H1 (cell line): ENCODE data around the gene TBC1D22B. TPM values are rescaled to one million over a fixed set of nuclear protein-coding genes. Genes with fewer than 3 reads are reported as not detected.

Experiments used
- CTCF ChIA-PET: fragments of 300-600 bp; sonication (Branson Sonifier 250); formaldehyde crosslinking; loops from one replicate; lab custom pipeline; 2021; ENCODE audit not compliant: partially characterized antibody; lab: Charles Lee
- POLR2A ChIA-PET: fragments of 300-600 bp; sonication (Branson Sonifier 250); formaldehyde crosslinking; loops from one replicate; lab custom pipeline; 2021; ENCODE audit warnings: inconsistent platforms; ENCODE audit not compliant: partially characterized antibody; lab: Charles Lee
- DNase-seq, 2 experiments: peaks; one replicate each; pipeline versions ENCODE4 v3.0.0 to v3.0.0-alpha.2; 2010 to 2022; ENCODE audit warnings: low spot score in 2 of 2, low read depth in 1 of 2, mixed read lengths in 1 of 2
- FAIRE-seq: peaks from 2 replicates; lab custom pipeline; 2011; peaks lifted over from hg19 to GRCh38; lab: Jason Lieb, UNC
- H2AFZ ChIP-seq: 2 replicates; pipeline ENCODE4 v1.8.1; 2012; ENCODE audit warnings: low read length, inconsistent platforms
- H2AK5ac ChIP-seq: 2 replicates; pipeline ENCODE4 v1.6.1; 2013; ENCODE audit warnings: low read depth, low read length
- H2BK120ac ChIP-seq: replicated peaks from 2 replicates; pipeline ENCODE3; 2013; ENCODE audit warnings: low read depth, low read length, inconsistent platforms
- H2BK12ac ChIP-seq: 2 replicates; pipeline ENCODE4 v1.6.1; 2013; ENCODE audit warnings: low read depth, low read length
- H2BK15ac ChIP-seq: 2 replicates; pipeline ENCODE4 v1.6.1; 2013; ENCODE audit warnings: low read length
- H2BK20ac ChIP-seq: 2 replicates; pipeline ENCODE4 v1.6.1; 2013; ENCODE audit warnings: low read length
- H2BK5ac ChIP-seq: 2 replicates; pipeline ENCODE4 v1.6.1; 2013; ENCODE audit warnings: low read depth, low read length
- H3K14ac ChIP-seq: 2 replicates; pipeline ENCODE4 v1.6.1; 2013; ENCODE audit warnings: inconsistent platforms; ENCODE audit not compliant: insufficient read length
- H3K18ac ChIP-seq: 2 replicates; pipeline ENCODE4 v1.6.1; 2013; ENCODE audit warnings: low read length; ENCODE audit errors: extremely low read depth
- H3K23ac ChIP-seq: 2 replicates; pipeline ENCODE4 v1.6.1; 2013; ENCODE audit warnings: inconsistent platforms; ENCODE audit not compliant: insufficient read length
- H3K23me2 ChIP-seq: 2 replicates; pipeline ENCODE4 v1.6.1; 2013; ENCODE audit warnings: low read depth, low read length
- H3K27ac ChIP-seq: 2 replicates; pipeline ENCODE4 v1.6.1; 2011; ENCODE audit warnings: low read depth, low read length, inconsistent platforms
- H3K27me3 ChIP-seq, 4 experiments: replicated peaks in 1 of 4; 1 replicate in 1 of 4; 2 replicates in 3 of 4; pipeline versions ENCODE4 v1.6.1 to v1.8.1; 2011 to 2013; ENCODE audit warnings: low read length in 3 of 4, mild to moderate bottlenecking in 3 of 4, inconsistent platforms in 2 of 4, mixed read lengths in 2 of 4, moderate library complexity in 1 of 4; ENCODE audit not compliant: control insufficient read depth in 3 of 4, insufficient read depth in 3 of 4; ENCODE audit errors: extremely low read depth in 1 of 4
- H3K36me3 ChIP-seq, 4 experiments: 2 replicates each; pipeline versions ENCODE4 v1.6.1 to v1.8.1; 2011 to 2013; ENCODE audit warnings: mild to moderate bottlenecking in 4 of 4, low read length in 3 of 4, moderate library complexity in 2 of 4, control low read depth in 1 of 4, inconsistent platforms in 1 of 4; ENCODE audit not compliant: insufficient read depth in 4 of 4, control insufficient read depth in 2 of 4
- H3K4ac ChIP-seq: replicated peaks from 2 replicates; pipeline ENCODE3; 2013; ENCODE audit warnings: low read length, low read depth, mixed read lengths, inconsistent platforms; ENCODE audit not compliant: insufficient read length
- H3K4me1 ChIP-seq, 4 experiments: replicated peaks in 1 of 4; 1 replicate in 1 of 4; 2 replicates in 3 of 4; pipeline versions ENCODE4 v1.6.1 to v1.8.1; 2011 to 2013; ENCODE audit warnings: low read length in 3 of 4, inconsistent platforms in 2 of 4, mixed read lengths in 1 of 4; ENCODE audit not compliant: insufficient read depth in 4 of 4, control insufficient read depth in 3 of 4
- H3K4me2 ChIP-seq, 2 experiments: 2 replicates each; pipeline versions ENCODE4 v1.6.1 to v1.8.1; 2011 to 2013; ENCODE audit warnings: low read depth in 2 of 2, low read length in 2 of 2, control low read depth in 1 of 2, inconsistent platforms in 1 of 2, mild to moderate bottlenecking in 1 of 2; ENCODE audit not compliant: insufficient read depth in 1 of 2
- H3K4me3 ChIP-seq, 4 experiments: fragments of 200-600, 300-600 bp in 1 of 4; sonication (generic), shearing (Covaris generic), sonication (Bioruptor Twin) in 1 of 4; 2 replicates each; pipeline versions ENCODE4 v1.5.1 to v1.8.1; 2011 to 2016; ENCODE audit warnings: low read length in 4 of 4, low read depth in 3 of 4, control low read depth in 2 of 4, inconsistent platforms in 2 of 4, mild to moderate bottlenecking in 2 of 4, mixed read lengths in 1 of 4, moderate library complexity in 1 of 4; ENCODE audit not compliant: insufficient read depth in 2 of 4; ENCODE audit errors: extremely low read depth in 1 of 4
- H3K56ac ChIP-seq: replicated peaks from 2 replicates; pipeline ENCODE3; 2013; ENCODE audit warnings: low read depth, mild to moderate bottlenecking, mixed read lengths, low read length, inconsistent platforms; ENCODE audit not compliant: insufficient read length
- H3K79me1 ChIP-seq: 2 replicates; pipeline ENCODE4 v1.6.1; 2013; ENCODE audit warnings: low read depth, low read length, control low read depth
- H3K79me2 ChIP-seq, 2 experiments: 2 replicates each; pipeline versions ENCODE4 v1.6.1 to v1.8.1; 2012 to 2013; ENCODE audit warnings: low read length in 2 of 2, mild to moderate bottlenecking in 2 of 2, inconsistent platforms in 1 of 2; ENCODE audit not compliant: insufficient read depth in 2 of 2, control insufficient read depth in 1 of 2
- H3K9ac ChIP-seq, 4 experiments: replicated peaks in 1 of 4; 1 replicate in 1 of 4; 2 replicates in 3 of 4; pipeline versions ENCODE4 v1.6.1 to v1.8.1; 2011 to 2013; ENCODE audit warnings: low read depth in 3 of 4, low read length in 3 of 4, control low read depth in 2 of 4, mild to moderate bottlenecking in 2 of 4, moderate library complexity in 2 of 4, inconsistent platforms in 1 of 4; ENCODE audit errors: extremely low read depth in 1 of 4
- H3K9me3 ChIP-seq, 2 experiments: 2 replicates each; pipeline versions ENCODE4 v1.6.1 to v1.8.1; 2012 to 2013; ENCODE audit warnings: mild to moderate bottlenecking in 2 of 2, moderate library complexity in 2 of 2, control low read depth in 1 of 2, inconsistent platforms in 1 of 2, low read depth in 1 of 2, low read length in 1 of 2, mixed read lengths in 1 of 2; ENCODE audit not compliant: insufficient read depth in 2 of 2
- H4K20me1 ChIP-seq, 2 experiments: replicated peaks in 1 of 2; 2 replicates each; pipeline versions ENCODE3 to v1.8.1; 2011 to 2013; ENCODE audit warnings: inconsistent platforms in 2 of 2, low read length in 2 of 2, mild to moderate bottlenecking in 1 of 2; ENCODE audit not compliant: insufficient read depth in 2 of 2, control insufficient read depth in 1 of 2
- H4K5ac ChIP-seq: 2 replicates; pipeline ENCODE4 v1.6.1; 2013; ENCODE audit warnings: low read length, low read depth, mixed read lengths, inconsistent platforms; ENCODE audit not compliant: insufficient read length
- H4K8ac ChIP-seq: 2 replicates; pipeline ENCODE4 v1.8.0; 2013; ENCODE audit warnings: mild to moderate bottlenecking, moderate library complexity, low read length, inconsistent platforms; ENCODE audit not compliant: insufficient read depth; ENCODE audit errors: extremely low read depth
- H4K91ac ChIP-seq: replicated peaks from 2 replicates; pipeline ENCODE3; 2013; ENCODE audit warnings: low read length, mixed read lengths, inconsistent platforms; ENCODE audit not compliant: insufficient read length
- BACH1 ChIP-seq: IDR thresholded peaks from 2 replicates; pipeline ENCODE4 v1.6.1; 2012; ENCODE audit warnings: low read length, improper control_type of control experiment
- BRCA1 ChIP-seq: IDR thresholded peaks from 2 replicates; pipeline ENCODE4 v1.6.1; 2012; ENCODE audit warnings: low read depth, low read length, improper control_type of control experiment
- CBX8 ChIP-seq: fragments of 300-800, 300-1000 bp; sonication (generic); IDR thresholded peaks from 2 replicates; pipeline ENCODE4 v1.7.1; 2016; ENCODE audit warnings: low read depth, low read length, borderline replicate concordance
- MAX ChIP-seq: IDR thresholded peaks from 2 replicates; pipeline ENCODE4 v1.6.1; 2012; ENCODE audit warnings: inconsistent platforms
- WGBS, 2 experiments: shearing (Covaris generic) in 1 of 2; methylation state at CpG; one replicate each; pipeline versions ENCODE4 v1.1.6 to v1.1.7; 2013 to 2015; ENCODE audit warnings: low lambda C conversion rate in 2 of 2, mixed read lengths in 2 of 2, inconsistent platforms in 1 of 2, low coverage in 1 of 2, missing lambda C conversion rate in 1 of 2; ENCODE audit not compliant: insufficient replicate concordance in 2 of 2, insufficient coverage in 1 of 2, insufficient read length in 1 of 2; ENCODE audit errors: extremely low coverage in 1 of 2, missing lambda C conversion rate in 1 of 2; 5-methylcytosine and 5-hydroxymethylcytosine counted together
- polyA plus RNA-seq, 7 experiments: library from polyadenylated mRNA; depleted of rRNA in 3 of 7; stranded (reverse) in 5 of 7; unstranded in 2 of 7; fragments of >200 nt in 5 of 7; fragments of 200-250 nt in 2 of 7; gene quantifications; 1 replicate in 5 of 7; 2 replicates in 1 of 7; 4 replicates in 1 of 7; pipeline versions ENCODE4 v1.2.1 to v1.2.3, GENCODE V29; 2011 to 2013; ENCODE audit warnings: missing spikeins in 2 of 7, mixed read lengths in 2 of 7
- total RNA-seq: library from RNA; stranded (reverse); fragmentation: NEBNext Ultra II Directional; extraction: Animal tissue kit (Norgen Biotek cat#: 25700); gene quantifications from 2 replicates; pipeline ENCODE4 v1.2.1, GENCODE V29; 2021

TBC1D22B gene
- total and polyA plus RNA-seq, 2 of the 8 experiments (the other 6 are each of a cell fraction or from before 2014, with no cell fraction given) = 10.1 to 17.4 TPM

- H3K56ac ChIP-seq = no peak overlapping the region
- H4K5ac ChIP-seq = no peak overlapping the region
- H3K4me3 ChIP-seq = no peak overlapping the region
- TF ChIP-seq BRCA1 = no peak
- TF ChIP-seq CBX8 = no peak
- TF ChIP-seq BACH1 = no peak
- TF ChIP-seq MAX = no peak
- H3K79me1 ChIP-seq = no peaks in the 10 kb centered on the region
- H2BK5ac ChIP-seq = no peak overlapping the region
- 56% methylated on average over 3 of the region's 3 CpGs; no CpG with 5 or more reads in 1 of the 2 experiments for WGBS, 2 experiments
- DNase-seq (no peak), FAIRE-seq (no peak)
- ChIA-PET CTCF (interaction anchor here (1.1 to 2.9 kb wide), 5 partner anchors 10 to 291 kb away, joined by 3 to 9 read pairs (median 4); no protein-coding TSS in a partner anchor), POLR2A (interaction anchor here (0.7 to 1.4 kb wide), 3 partner anchors 10 to 44 kb away, joined by 3 to 4 read pairs (median 3); no protein-coding TSS in a partner anchor)
- H3K27ac ChIP-seq = no peak overlapping the region
- H3K18ac ChIP-seq = no peak overlapping the region
- no peak overlapping the region for H2AFZ ChIP-seq
- H3K4ac ChIP-seq = no peak overlapping the region
- no peaks in the 10 kb centered on the region for H3K4me1 ChIP-seq
- H4K8ac ChIP-seq = no peak overlapping the region
- no peaks in the 10 kb centered on the region for H3K23me2 ChIP-seq
- H3K79me2 ChIP-seq = no peaks in the 10 kb centered on the region
- H2BK120ac ChIP-seq = no peak overlapping the region
- no peak overlapping the region for H3K14ac ChIP-seq
- H4K20me1 ChIP-seq = peaks cover 0 to 4% of the 10 kb centered on the region in 2 experiments
- peaks cover 4 to 19% (median 10%) of the 10 kb centered on the region in 4 experiments; a peak in 6 of 8 replicates for H3K36me3 ChIP-seq
- no peak overlapping the region for H2BK20ac ChIP-seq
- H4K91ac ChIP-seq = no peak overlapping the region
- H3K9ac ChIP-seq = no peak overlapping the region
- no peak overlapping the region for H3K4me2 ChIP-seq
- no peak overlapping the region for H2BK12ac ChIP-seq
- H3K27me3 ChIP-seq = no peaks in the 10 kb centered on the region
- no peak overlapping the region for H3K23ac ChIP-seq
- no peak overlapping the region for H2BK15ac ChIP-seq
- no peaks in the 10 kb centered on the region for H3K9me3 ChIP-seq
- H2AK5ac ChIP-seq = no peak overlapping the region
These were observed 52.1 kb downstream of the TBC1D22B start for GRCh38 chr6:37309692-37310091.
